Dedifferentiated amniotic fluid mesenchymal stem cell (primary cell): ENCODE data around the gene VLDLR.

Source experiments
- DNase-seq: peaks from one replicate; pipeline ENCODE4 v3.0.0-alpha.2; 2016; ENCODE audit errors: extremely low spot score

Gene VLDLR

GRCh38 chr9:2621722-2622460 is at the start of gene VLDLR:
Gene VLDLR, plus strand, starts transcription at chr9:2621787. Its CDS starts 403 bp downstream, at chr9:2622190.
- no peak for DNase-seq

GRCh38 chr9:2574203-2574602 is 47.4 kb upstream of the VLDLR start:
- no peak for DNase-seq

GRCh38 chr9:2576631-2577030 is 45.0 kb upstream of the VLDLR start:
- no peak for DNase-seq

- DNase-seq: no peak
These were observed 38.1 kb upstream of the VLDLR start for GRCh38 chr9:2583308-2584013.

- DNase-seq: no peak
These were observed 29.6 kb upstream of the VLDLR start for GRCh38 chr9:2591967-2592366.

GRCh38 chr9:2593744-2594143 is 27.8 kb upstream of the VLDLR start:
- DNase-seq: no peak

GRCh38 chr9:2595973-2596372 is 25.6 kb upstream of the VLDLR start:
- no peak for DNase-seq

- no peak for DNase-seq
These were observed 24.1 kb upstream of the VLDLR start for GRCh38 chr9:2597483-2597882.

GRCh38 chr9:2599896-2600295 is 21.7 kb upstream of the VLDLR start:
- no peak for DNase-seq

GRCh38 chr9:2600307-2600706 is 21.3 kb upstream of the VLDLR start:
- no peak for DNase-seq

- no peak for DNase-seq
These were observed 19.7 kb upstream of the VLDLR start for GRCh38 chr9:2601785-2602378.

GRCh38 chr9:2602704-2603116 is 18.9 kb upstream of the VLDLR start:
- DNase-seq: no peak

- no peak for DNase-seq
These were observed 18.0 kb upstream of the VLDLR start for GRCh38 chr9:2603621-2604020.

- no peak for DNase-seq
These were observed 16.3 kb upstream of the VLDLR start for GRCh38 chr9:2605246-2605645.

- DNase-seq: no peak
These were observed 13.3 kb upstream of the VLDLR start for GRCh38 chr9:2608276-2608675.

GRCh38 chr9:2610985-2611384 is 10.6 kb upstream of the VLDLR start:
- no peak for DNase-seq

GRCh38 chr9:2611961-2612360 is 9.6 kb upstream of the VLDLR start:
- no peak for DNase-seq

- no peak for DNase-seq
These were observed 7.8 kb upstream of the VLDLR start for GRCh38 chr9:2613730-2614271.

- DNase-seq: no peak
These were observed 6.1 kb upstream of the VLDLR start for GRCh38 chr9:2615497-2615896.

GRCh38 chr9:2616692-2617377 is 4.8 kb upstream of the VLDLR start:
- no peak for DNase-seq

- DNase-seq: no peak
These were observed 3.3 kb upstream of the VLDLR start for GRCh38 chr9:2618289-2618688.
